Fibroblast of lung (primary cell): ENCODE measurements around the gene CD101. TPM values are rescaled to one million over a fixed set of nuclear protein-coding genes. Genes with fewer than 3 reads are reported as not detected.

Experiments used
- DNase-seq, 2 donors: peaks; one replicate each; pipeline versions ENCODE4 v3.0.0 to v3.0.0-alpha.2; 2010; ENCODE audit warnings: low read depth in 2 of 2
- H2AFZ ChIP-seq: 2 replicates; pipeline ENCODE4 v1.5.1; 2012; ENCODE audit warnings: low read length, control low read depth, inconsistent platforms
- H3K27ac ChIP-seq: 2 replicates; pipeline ENCODE4 v1.5.1; 2011; ENCODE audit warnings: low read length, control low read depth; ENCODE audit not compliant: insufficient read depth
- H3K27me3 ChIP-seq: 2 replicates; pipeline ENCODE4 v1.5.1; 2011; ENCODE audit warnings: mild to moderate bottlenecking, low read length; ENCODE audit not compliant: control insufficient read depth, insufficient read depth
- H3K36me3 ChIP-seq: 2 replicates; pipeline ENCODE4 v1.5.1; 2011; ENCODE audit warnings: low read length; ENCODE audit not compliant: control insufficient read depth, insufficient read depth
- H3K4me1 ChIP-seq: 2 replicates; pipeline ENCODE4 v1.5.1; 2011; ENCODE audit warnings: low read length; ENCODE audit not compliant: control insufficient read depth, insufficient read depth; ENCODE audit errors: extremely low read depth
- H3K4me2 ChIP-seq: 2 replicates; pipeline ENCODE4 v1.5.1; 2011; ENCODE audit warnings: low read length, control low read depth; ENCODE audit not compliant: insufficient read depth; ENCODE audit errors: extremely low read depth
- H3K4me3 ChIP-seq, 4 experiments: fragments of 200-600 bp in 1 of 4; sonication (generic) in 1 of 4; replicated peaks in 1 of 4; 2 replicates each; pipeline ENCODE4 v1.5.1; 2011 to 2016; ENCODE audit warnings: low read length in 4 of 4, low read depth in 3 of 4, mild to moderate bottlenecking in 3 of 4, control low read depth in 2 of 4, inconsistent platforms in 1 of 4, mixed read lengths in 1 of 4; ENCODE audit not compliant: insufficient read depth in 1 of 4; ENCODE audit errors: control extremely low read depth in 1 of 4
- H3K79me2 ChIP-seq: 2 replicates; pipeline ENCODE4 v1.5.1; 2012; ENCODE audit warnings: mild to moderate bottlenecking, low read length, inconsistent platforms; ENCODE audit not compliant: control insufficient read depth, insufficient read depth
- H3K9ac ChIP-seq: 2 replicates; pipeline ENCODE4 v1.5.1; 2011; ENCODE audit warnings: mild to moderate bottlenecking, low read length, control low read depth; ENCODE audit not compliant: insufficient read depth
- H3K9me3 ChIP-seq: 2 replicates; pipeline ENCODE4 v1.5.1; 2012; ENCODE audit warnings: low read depth, low read length; ENCODE audit not compliant: control insufficient read depth, insufficient read depth
- H4K20me1 ChIP-seq: 2 replicates; pipeline ENCODE4 v1.5.1; 2011; ENCODE audit warnings: low read length; ENCODE audit not compliant: control insufficient read depth, insufficient read depth; ENCODE audit errors: extremely low read depth
- CTCF ChIP-seq, 2 donors: IDR thresholded peaks in 1 of 2; conservative IDR thresholded peaks in 1 of 2; 1 replicate in 1 of 2; 2 replicates in 1 of 2; pipeline ENCODE4 v1.5.1; 2011 to 2012; ENCODE audit warnings: low read length in 2 of 2, control low read depth in 1 of 2, inconsistent platforms in 1 of 2, low read depth in 1 of 2, mild to moderate bottlenecking in 1 of 2
- EZH2 ChIP-seq: IDR thresholded peaks from 2 replicates; pipeline ENCODE4 v1.5.1; 2012; ENCODE audit warnings: low read length, control low read depth, mild to moderate bottlenecking; ENCODE audit errors: missing control alignments
- polyA plus RNA-seq, 2 donors: library from polyadenylated mRNA; depleted of rRNA in 1 of 2; stranded (reverse) in 1 of 2; unstranded in 1 of 2; fragments of >200 nt; gene quantifications; 2 replicates each; pipeline ENCODE4 v1.2.1, GENCODE V29; 2011 to 2012; ENCODE audit warnings: missing spikeins in 1 of 2
- total RNA-seq: library from RNA; depleted of rRNA; stranded (reverse); fragments of >200 nt; gene quantifications from 2 replicates; pipeline ENCODE4 v1.2.1, GENCODE V29; 2014

Gene CD101
- total and polyA plus RNA-seq, 2 donors (not counting 1 experiment from before 2014, with no cell fraction given) = not detected

- no peak for DNase-seq
- Histone ChIP-seq H3K4me1 (no peaks in the 10 kb centered on the region), H3K27me3 (no peaks in the 10 kb centered on the region), H3K9ac (no peak overlapping the region), H3K27ac (no peak overlapping the region), H2AFZ (no peak overlapping the region), H3K79me2 (no peaks in the 10 kb centered on the region), H3K4me3 (no peak overlapping the region), H4K20me1 (no peaks in the 10 kb centered on the region), H3K4me2 (no peak overlapping the region), H3K36me3 (no peaks in the 10 kb centered on the region), H3K9me3 (no peaks in the 10 kb centered on the region)
- TF ChIP-seq EZH2 = no peak
Measured at GRCh38 chr1:117009132-117009531, 7.6 kb downstream of the CD101 start.

- Histone ChIP-seq H3K27ac (no peak overlapping the region), H4K20me1 (no peaks in the 10 kb centered on the region), H2AFZ (no peak overlapping the region), H3K4me3 (no peak overlapping the region), H3K4me2 (no peak overlapping the region), H3K27me3 (no peaks in the 10 kb centered on the region), H3K4me1 (no peaks in the 10 kb centered on the region), H3K79me2 (no peaks in the 10 kb centered on the region), H3K9me3 (no peaks in the 10 kb centered on the region), H3K36me3 (no peaks in the 10 kb centered on the region), H3K9ac (no peak overlapping the region)
- TF ChIP-seq CTCF (conservative IDR thresholded peaks at IDR 0.05 in 1 of 2, IDR thresholded peaks at IDR 0.05 in 1 of 2; ENCODE audit: low read depth in 1 of 2, low read length in 2 of 2) (no peak), EZH2 (no peak)
- no peak for DNase-seq
Measured at GRCh38 chr1:117010310-117010969, 8.9 kb downstream of the CD101 start.

GRCh38 chr1:117011334-117011733, 9.8 kb downstream of the CD101 start:
- Histone ChIP-seq H3K79me2 (no peaks in the 10 kb centered on the region), H3K27me3 (no peaks in the 10 kb centered on the region), H3K4me3 (no peak overlapping the region), H3K9ac (no peak overlapping the region), H4K20me1 (no peaks in the 10 kb centered on the region), H3K27ac (no peak overlapping the region), H3K4me1 (no peaks in the 10 kb centered on the region), H3K4me2 (no peak overlapping the region), H3K9me3 (no peaks in the 10 kb centered on the region), H2AFZ (no peak overlapping the region), H3K36me3 (no peaks in the 10 kb centered on the region)
- no peak for TF ChIP-seq CTCF (conservative IDR thresholded peaks at IDR 0.05 in 1 of 2, IDR thresholded peaks at IDR 0.05 in 1 of 2; ENCODE audit: low read depth in 1 of 2, low read length in 2 of 2)
- no peak for TF ChIP-seq EZH2
- DNase-seq = no peak
